Stimulated activated CD8-positive, alpha-beta memory T cell treated with anti-CD3 and anti-CD28 coated beads, Interleukin-4, amount 100 ng/mL, for 48 hours (primary cell): ENCODE data around the gene OLA1.

Source experiments
- DNase-seq: peaks from one replicate; pipeline ENCODE4 v3.0.0-alpha.2; 2020

OLA1 gene

GRCh38 chr2:174058456-174058855 lies 189.9 kb downstream of the OLA1 start:
- DNase-seq: no peak

GRCh38 chr2:174058026-174058425 lies 190.3 kb downstream of the OLA1 start:
- no peak for DNase-seq

- no peak for DNase-seq
Observed at GRCh38 chr2:174054926-174055325, 193.4 kb downstream of the OLA1 start.

GRCh38 chr2:174053355-174054151 lies 194.8 kb downstream of the OLA1 start:
- DNase-seq: no peak

GRCh38 chr2:174052584-174052976 lies 195.8 kb downstream of the OLA1 start:
- DNase-seq: no peak

- no peak for DNase-seq
Observed at GRCh38 chr2:174051741-174052583, 196.4 kb downstream of the OLA1 start.

- no peak for DNase-seq
Observed at GRCh38 chr2:174051068-174051467, 197.3 kb downstream of the OLA1 start.

GRCh38 chr2:174049895-174050294 lies 198.4 kb downstream of the OLA1 start:
- no peak for DNase-seq

GRCh38 chr2:174048243-174048642 lies 200.1 kb downstream of the OLA1 start:
- DNase-seq: no peak

- no peak for DNase-seq
Observed at GRCh38 chr2:174047746-174048145, 200.6 kb downstream of the OLA1 start.

- no peak for DNase-seq
Observed at GRCh38 chr2:174046172-174046571, 202.2 kb downstream of the OLA1 start.

- no peak for DNase-seq
Observed at GRCh38 chr2:174044556-174044955, 203.8 kb downstream of the OLA1 start.

- no peak for DNase-seq
Observed at GRCh38 chr2:174040417-174040701, 208.0 kb downstream of the OLA1 start.

GRCh38 chr2:174039551-174040416 lies 208.5 kb downstream of the OLA1 start:
- peak; percentile 91 for DNase-seq

- no peak for DNase-seq
Observed at GRCh38 chr2:174038462-174038861, 209.9 kb downstream of the OLA1 start.

GRCh38 chr2:174036825-174037224 lies 211.5 kb downstream of the OLA1 start:
- no peak for DNase-seq

GRCh38 chr2:174035981-174036742 lies 212.2 kb downstream of the OLA1 start:
- DNase-seq: no peak

GRCh38 chr2:174035117-174035635 lies 213.2 kb downstream of the OLA1 start:
- DNase-seq: no peak

- no peak for DNase-seq
Observed at GRCh38 chr2:174033163-174033550, 215.2 kb downstream of the OLA1 start.

- no peak for DNase-seq
Observed at GRCh38 chr2:174031226-174031625, 217.1 kb downstream of the OLA1 start.

- no peak for DNase-seq
Observed at GRCh38 chr2:174028935-174029334, 219.4 kb downstream of the OLA1 start.

- no peak for DNase-seq
Observed at GRCh38 chr2:174027956-174028355, 220.4 kb downstream of the OLA1 start.
